Liver (tissue), 9 donors: ENCODE data around the gene EVI2A. TPM values are rescaled to one million over a fixed set of nuclear protein-coding genes. Genes with fewer than 3 reads are reported as not detected.
A peak's percentile ranks its signal among the peaks of the same experiment; 100 is the strongest.

ENCODE experiments used
- DNase-seq: peaks from one replicate; pipeline ENCODE4 v3.0.0-alpha.2; 2017; ENCODE audit warnings: low spot score
- H3K27ac ChIP-seq, 2 donors: one replicate each; pipeline ENCODE4 v1.7.0; 2013; ENCODE audit warnings: inconsistent platforms in 2 of 2, low read length in 2 of 2, control low read depth in 1 of 2, low read depth in 1 of 2, mild to moderate bottlenecking in 1 of 2
- H3K27me3 ChIP-seq, 4 donors: one replicate each; pipeline versions ENCODE4 v1.6.1 to v1.7.0; 2013; ENCODE audit warnings: low read length in 3 of 4, inconsistent platforms in 1 of 4, mild to moderate bottlenecking in 1 of 4, moderate library complexity in 1 of 4; ENCODE audit not compliant: control insufficient read depth in 4 of 4, insufficient read depth in 4 of 4
- H3K36me3 ChIP-seq, 4 donors: one replicate each; pipeline versions ENCODE4 v1.6.1 to v1.7.0; 2013; ENCODE audit warnings: low read length in 3 of 4, mild to moderate bottlenecking in 3 of 4, low read depth in 1 of 4, moderate library complexity in 1 of 4; ENCODE audit not compliant: control insufficient read depth in 4 of 4, insufficient read depth in 3 of 4
- H3K4me1 ChIP-seq, 4 donors: one replicate each; pipeline versions ENCODE4 v1.6.1 to v1.7.0; 2013; ENCODE audit warnings: low read length in 3 of 4, mild to moderate bottlenecking in 3 of 4, moderate library complexity in 1 of 4; ENCODE audit not compliant: control insufficient read depth in 4 of 4, insufficient read depth in 4 of 4
- H3K4me3 ChIP-seq, 3 donors: one replicate each; pipeline versions ENCODE4 v1.6.1 to v1.7.0; 2013; ENCODE audit warnings: low read length in 3 of 3, control low read depth in 1 of 3, low read depth in 1 of 3, mild to moderate bottlenecking in 1 of 3
- H3K9ac ChIP-seq, 2 donors: one replicate each; pipeline ENCODE4 v1.7.0; 2013; ENCODE audit warnings: low read length in 2 of 2, mild to moderate bottlenecking in 2 of 2, moderate library complexity in 2 of 2, control low read depth in 1 of 2, low read depth in 1 of 2
- H3K9me3 ChIP-seq, 4 donors: one replicate each; pipeline versions ENCODE4 v1.6.1 to v1.7.0; 2013; ENCODE audit warnings: low read length in 3 of 4; ENCODE audit not compliant: control insufficient read depth in 4 of 4
- ATF3 ChIP-seq: IDR thresholded peaks from 2 replicates; pipeline ENCODE4 v1.6.1; 2016; ENCODE audit warnings: antibody characterized with exemption
- EGR1 ChIP-seq, 2 donors: IDR thresholded peaks; 2 replicates each; pipeline ENCODE4 v1.6.1; 2016 to 2018; ENCODE audit warnings: antibody characterized with exemption in 2 of 2, low read depth in 2 of 2
- FOXA1 ChIP-seq: IDR thresholded peaks from 2 replicates; pipeline ENCODE4 v1.6.1; 2016; ENCODE audit warnings: antibody characterized with exemption
- FOXA2 ChIP-seq: IDR thresholded peaks from 2 replicates; pipeline ENCODE4 v1.6.1; 2016; ENCODE audit warnings: antibody characterized with exemption
- GABPA ChIP-seq, 2 donors: IDR thresholded peaks in 1 of 2; conservative IDR thresholded peaks in 1 of 2; 2 replicates each; pipeline ENCODE4 v1.6.1; 2016; ENCODE audit warnings: antibody characterized with exemption in 2 of 2, mild to moderate bottlenecking in 1 of 2, moderate library complexity in 1 of 2
- HNF4A ChIP-seq, 2 donors: conservative IDR thresholded peaks; 2 replicates each; pipeline ENCODE4 v1.6.1; 2016; ENCODE audit warnings: antibody characterized with exemption in 2 of 2, mild to moderate bottlenecking in 2 of 2
- JUND ChIP-seq, 2 donors: IDR thresholded peaks; 2 replicates each; pipeline ENCODE4 v1.6.1; 2016; ENCODE audit warnings: antibody characterized with exemption in 2 of 2
- NR2F2 ChIP-seq: IDR thresholded peaks from 2 replicates; pipeline ENCODE4 v1.6.1; 2016; ENCODE audit warnings: antibody characterized with exemption
- RAD21 ChIP-seq, 2 donors: IDR thresholded peaks; 2 replicates each; pipeline ENCODE4 v1.6.1; 2016; ENCODE audit warnings: antibody characterized with exemption in 2 of 2, mild to moderate bottlenecking in 2 of 2
- RXRA ChIP-seq, 2 donors: IDR thresholded peaks; 2 replicates each; pipeline ENCODE4 v1.6.1; 2017 to 2018; ENCODE audit warnings: antibody characterized with exemption in 2 of 2, mild to moderate bottlenecking in 1 of 2
- SP1 ChIP-seq: IDR thresholded peaks from 2 replicates; pipeline ENCODE4 v1.6.1; 2018; ENCODE audit warnings: antibody characterized with exemption, mild to moderate bottlenecking
- TAF1 ChIP-seq: conservative IDR thresholded peaks from 2 replicates; pipeline ENCODE4 v1.6.1; 2016; ENCODE audit warnings: antibody characterized with exemption, mild to moderate bottlenecking
- YY1 ChIP-seq: IDR thresholded peaks from 2 replicates; pipeline ENCODE4 v1.6.1; 2016; ENCODE audit warnings: antibody characterized with exemption, mild to moderate bottlenecking
- ZBTB33 ChIP-seq: IDR thresholded peaks from 2 replicates; pipeline ENCODE4 v1.6.1; 2016; ENCODE audit warnings: antibody characterized with exemption
- WGBS: extraction: QIAGEN DNeasy Blood & Tissue Kit; methylation state at CpG from one replicate; pipeline ENCODE4 v1.1.7; 2013; 5-methylcytosine and 5-hydroxymethylcytosine counted together
- polyA plus RNA-seq, 2 donors: library from polyadenylated mRNA; stranded (reverse) in 1 of 2; unstranded in 1 of 2; fragments of 200-250 nt in 1 of 2; fragments of >200 nt in 1 of 2; fragmentation: Nextera tagmentation in 1 of 2; extraction: Ambion mirVana in 1 of 2; gene quantifications; one replicate each; pipeline versions ENCODE4 v1.2.1 to v1.2.3, GENCODE V29; 2013 to 2015
- total RNA-seq, 2 donors: library from RNA; depleted of rRNA; stranded (reverse); fragments of >200 nt; gene quantifications; one replicate each; pipeline ENCODE4 v1.2.3, GENCODE V29; 2014
- TF ChIP-seq, protein P1 (sequence below): IDR thresholded peaks from 2 replicates; pipeline ENCODE4 v1.6.1; 2016; ENCODE audit warnings: antibody characterized with exemption, mild to moderate bottlenecking
- TF ChIP-seq, protein P2 (sequence below): fragments of 150-350 bp; IDR thresholded peaks from 2 replicates; pipeline ENCODE4 v1.5.1; 2017; ENCODE audit warnings: improper control_type of control experiment, low read depth, low read length; ENCODE audit not compliant: missing input control
- TF ChIP-seq, protein P3 (sequence below): IDR thresholded peaks from 2 replicates; pipeline ENCODE4 v1.6.1; 2016; ENCODE audit warnings: antibody characterized with exemption
- donor health status: healthy.
- donor health status: healthy.
- donor health status: healthy.
- donor health status: healthy.
- donor health status: healthy.

Gene EVI2A
- total and polyA plus RNA-seq, 4 donors = 1.1 to 2.8 (median 2.0) TPM

DNA sequence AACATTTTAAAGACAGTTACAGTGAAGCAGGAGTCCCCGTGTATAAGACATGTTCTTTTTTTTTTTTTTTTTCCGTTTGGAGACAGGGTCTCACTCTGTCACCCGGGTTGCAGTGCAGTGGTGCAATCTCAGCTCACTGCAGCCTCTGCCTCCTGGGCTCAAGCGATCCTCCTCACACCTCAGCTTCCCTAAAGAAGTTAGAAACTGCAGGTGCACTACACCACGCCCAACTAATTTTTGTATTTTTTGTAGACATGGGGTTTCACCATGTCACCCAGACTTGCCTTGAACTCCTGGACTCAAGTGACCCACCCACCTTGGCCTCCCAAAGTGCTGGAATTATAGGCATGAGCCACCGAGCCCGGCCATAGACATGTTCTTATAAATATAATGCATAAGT is 10.5 kb downstream of the EVI2A start:
- Histone ChIP-seq H3K27me3 (no peaks in the 10 kb centered on the region), H3K9me3 (no peaks in the 10 kb centered on the region), H3K4me3 (no peak overlapping the region), H3K4me1 (no peaks in the 10 kb centered on the region), H3K9ac (peak overlapping the region in 1 of 2 donors; percentile 33), H3K27ac (no peak overlapping the region), H3K36me3 (no peaks in the 10 kb centered on the region)
- no peak for DNase-seq
- no peak for TF ChIP-seq EGR1 (IDR thresholded peaks at IDR 0.05; ENCODE audit: low read depth in 2 of 2)
- no peak for TF ChIP-seq SP1
- no peak for TF ChIP-seq JUND (IDR thresholded peaks at IDR 0.05)
- TF ChIP-seq FOXA1 = no peak
- 76% methylated on average over 7 of the region's 7 CpGs for WGBS

DNA sequence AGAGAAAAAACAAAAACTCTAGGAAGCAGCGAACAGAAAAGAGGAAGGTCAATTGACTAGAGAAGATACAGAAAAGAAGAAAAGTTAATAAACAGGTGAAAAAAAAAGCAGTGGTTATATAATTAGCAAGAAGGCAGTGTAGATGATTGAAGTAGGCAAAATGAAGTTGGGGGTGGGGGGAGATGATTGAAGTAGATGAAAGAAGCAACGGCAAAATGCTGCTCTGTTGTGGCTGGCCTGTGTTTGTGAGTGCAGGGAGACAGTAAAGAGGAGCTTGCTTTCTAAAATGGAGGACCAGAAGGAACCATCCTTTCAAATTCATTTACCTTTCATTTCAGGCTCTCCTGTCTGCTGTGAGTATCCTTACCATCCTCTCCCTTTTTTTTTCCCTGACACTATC is 11.2 kb downstream of the EVI2A start:
- TF ChIP-seq ZBTB33 (no peak), HNF4A (conservative IDR thresholded peaks at IDR 0.05) (no peak), ATF3 (no peak), EGR1 (IDR thresholded peaks at IDR 0.05; ENCODE audit: low read depth in 2 of 2) (no peak), YY1 (no peak), FOXA1 (no peak), TAF1 (no peak), RAD21 (IDR thresholded peaks at IDR 0.05) (no peak), RXRA (IDR thresholded peaks at IDR 0.05) (no peak), GABPA (IDR thresholded peaks at IDR 0.05 in 1 of 2, conservative IDR thresholded peaks at IDR 0.05 in 1 of 2) (no peak), FOXA2 (no peak), NR2F2 (no peak)
- TF ChIP-seq, protein P1, sequence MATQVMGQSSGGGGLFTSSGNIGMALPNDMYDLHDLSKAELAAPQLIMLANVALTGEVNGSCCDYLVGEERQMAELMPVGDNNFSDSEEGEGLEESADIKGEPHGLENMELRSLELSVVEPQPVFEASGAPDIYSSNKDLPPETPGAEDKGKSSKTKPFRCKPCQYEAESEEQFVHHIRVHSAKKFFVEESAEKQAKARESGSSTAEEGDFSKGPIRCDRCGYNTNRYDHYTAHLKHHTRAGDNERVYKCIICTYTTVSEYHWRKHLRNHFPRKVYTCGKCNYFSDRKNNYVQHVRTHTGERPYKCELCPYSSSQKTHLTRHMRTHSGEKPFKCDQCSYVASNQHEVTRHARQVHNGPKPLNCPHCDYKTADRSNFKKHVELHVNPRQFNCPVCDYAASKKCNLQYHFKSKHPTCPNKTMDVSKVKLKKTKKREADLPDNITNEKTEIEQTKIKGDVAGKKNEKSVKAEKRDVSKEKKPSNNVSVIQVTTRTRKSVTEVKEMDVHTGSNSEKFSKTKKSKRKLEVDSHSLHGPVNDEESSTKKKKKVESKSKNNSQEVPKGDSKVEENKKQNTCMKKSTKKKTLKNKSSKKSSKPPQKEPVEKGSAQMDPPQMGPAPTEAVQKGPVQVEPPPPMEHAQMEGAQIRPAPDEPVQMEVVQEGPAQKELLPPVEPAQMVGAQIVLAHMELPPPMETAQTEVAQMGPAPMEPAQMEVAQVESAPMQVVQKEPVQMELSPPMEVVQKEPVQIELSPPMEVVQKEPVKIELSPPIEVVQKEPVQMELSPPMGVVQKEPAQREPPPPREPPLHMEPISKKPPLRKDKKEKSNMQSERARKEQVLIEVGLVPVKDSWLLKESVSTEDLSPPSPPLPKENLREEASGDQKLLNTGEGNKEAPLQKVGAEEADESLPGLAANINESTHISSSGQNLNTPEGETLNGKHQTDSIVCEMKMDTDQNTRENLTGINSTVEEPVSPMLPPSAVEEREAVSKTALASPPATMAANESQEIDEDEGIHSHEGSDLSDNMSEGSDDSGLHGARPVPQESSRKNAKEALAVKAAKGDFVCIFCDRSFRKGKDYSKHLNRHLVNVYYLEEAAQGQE = no peak
- TF ChIP-seq, protein P2, sequence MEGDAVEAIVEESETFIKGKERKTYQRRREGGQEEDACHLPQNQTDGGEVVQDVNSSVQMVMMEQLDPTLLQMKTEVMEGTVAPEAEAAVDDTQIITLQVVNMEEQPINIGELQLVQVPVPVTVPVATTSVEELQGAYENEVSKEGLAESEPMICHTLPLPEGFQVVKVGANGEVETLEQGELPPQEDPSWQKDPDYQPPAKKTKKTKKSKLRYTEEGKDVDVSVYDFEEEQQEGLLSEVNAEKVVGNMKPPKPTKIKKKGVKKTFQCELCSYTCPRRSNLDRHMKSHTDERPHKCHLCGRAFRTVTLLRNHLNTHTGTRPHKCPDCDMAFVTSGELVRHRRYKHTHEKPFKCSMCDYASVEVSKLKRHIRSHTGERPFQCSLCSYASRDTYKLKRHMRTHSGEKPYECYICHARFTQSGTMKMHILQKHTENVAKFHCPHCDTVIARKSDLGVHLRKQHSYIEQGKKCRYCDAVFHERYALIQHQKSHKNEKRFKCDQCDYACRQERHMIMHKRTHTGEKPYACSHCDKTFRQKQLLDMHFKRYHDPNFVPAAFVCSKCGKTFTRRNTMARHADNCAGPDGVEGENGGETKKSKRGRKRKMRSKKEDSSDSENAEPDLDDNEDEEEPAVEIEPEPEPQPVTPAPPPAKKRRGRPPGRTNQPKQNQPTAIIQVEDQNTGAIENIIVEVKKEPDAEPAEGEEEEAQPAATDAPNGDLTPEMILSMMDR = no peak
- TF ChIP-seq, protein P3, sequence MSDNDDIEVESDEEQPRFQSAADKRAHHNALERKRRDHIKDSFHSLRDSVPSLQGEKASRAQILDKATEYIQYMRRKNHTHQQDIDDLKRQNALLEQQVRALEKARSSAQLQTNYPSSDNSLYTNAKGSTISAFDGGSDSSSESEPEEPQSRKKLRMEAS = no peak
- H3K9ac ChIP-seq = peak overlapping the region in 1 of 2 donors; percentile 52
- 45% methylated on average over 2 of the region's 2 CpGs for WGBS
- no peaks in the 10 kb centered on the region for H3K36me3 ChIP-seq
- DNase-seq = no peak
- H3K27ac ChIP-seq = peak overlapping the region in 1 of 2 donors; percentile 11
- no peak overlapping the region for H3K4me3 ChIP-seq
- no peaks in the 10 kb centered on the region for H3K4me1 ChIP-seq
- no peaks in the 10 kb centered on the region for H3K27me3 ChIP-seq
- no peaks in the 10 kb centered on the region for H3K9me3 ChIP-seq
